ENCODE measurements around the gene PLGLB1. TPM values are rescaled to one million over a fixed set of nuclear protein-coding genes. Genes with fewer than 3 reads are reported as not detected.
"Not testable (repeated sequence)": the region's sequence is repeated elsewhere in the genome, so short reads cannot be mapped to it uniquely, and the experiment has no call there.

The PLGLB1 gene
- 1.7 TPM for polyA plus RNA-seq (2013, experiment 1 of 2; ENCODE audit: insufficient read length)
- polyA plus RNA-seq (2013, experiment 2 of 2; ENCODE audit: insufficient read length) = 1.4 TPM

- not testable (repeated sequence) for DNase-seq
Observed at GRCh38 chr2:87021744-87022143, at the start of gene PLGLB1. Gene PLGLB1 (minus strand): TSS chr2:87021844. CDS start chr2:87021783, 61 bp downstream.

GRCh38 chr2:87064305-87064704, 42.7 kb upstream of the PLGLB1 start:
- DNase-seq = not testable (repeated sequence)

DNA sequence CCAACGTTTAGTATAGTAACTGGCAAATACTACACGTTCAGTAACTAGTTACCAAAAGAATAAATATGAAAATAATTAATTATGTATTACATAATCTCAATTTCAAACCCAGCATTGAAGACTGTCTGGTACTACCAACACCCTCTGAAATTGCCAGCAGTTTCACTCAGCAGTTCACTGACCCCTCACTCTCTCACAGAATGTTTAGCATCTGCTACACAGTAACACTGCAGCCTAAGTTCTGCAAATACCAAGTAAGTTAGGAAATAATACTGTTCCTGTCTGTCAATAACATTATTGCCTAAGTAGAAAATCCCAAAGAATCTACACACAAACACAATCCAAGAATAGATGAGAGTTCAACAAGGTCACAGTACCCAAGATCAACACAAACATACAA, 41.8 kb upstream of the PLGLB1 start:
- DNase-seq = not testable (repeated sequence)

GRCh38 chr2:87061519-87061918, 39.9 kb upstream of the PLGLB1 start:
- DNase-seq = not testable (repeated sequence)

- not testable (repeated sequence) for DNase-seq
Observed at GRCh38 chr2:87057606-87058005, 36.0 kb upstream of the PLGLB1 start.

GRCh38 chr2:87056843-87057242, 35.2 kb upstream of the PLGLB1 start:
- DNase-seq = not testable (repeated sequence)

DNA sequence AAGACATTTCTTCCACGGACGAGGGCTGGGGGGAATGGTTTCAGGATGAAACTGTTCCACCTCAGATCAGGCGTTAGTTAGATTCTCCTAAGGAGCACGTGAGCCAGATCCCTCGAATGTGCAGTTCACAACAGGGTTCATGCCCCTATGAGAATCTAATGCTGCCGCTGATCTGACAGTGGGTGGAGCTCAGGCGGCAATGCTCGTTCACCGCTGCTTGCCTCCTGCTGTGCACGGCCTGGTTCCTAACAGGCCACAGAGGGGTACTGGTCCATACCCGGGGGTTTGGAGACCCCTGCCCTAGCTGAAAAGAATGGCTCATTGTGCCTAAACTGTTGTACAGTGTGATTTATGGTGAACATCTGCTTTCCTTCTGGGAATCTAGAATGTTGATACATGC, 34.8 kb upstream of the PLGLB1 start:
- DNase-seq = not testable (repeated sequence)

DNA sequence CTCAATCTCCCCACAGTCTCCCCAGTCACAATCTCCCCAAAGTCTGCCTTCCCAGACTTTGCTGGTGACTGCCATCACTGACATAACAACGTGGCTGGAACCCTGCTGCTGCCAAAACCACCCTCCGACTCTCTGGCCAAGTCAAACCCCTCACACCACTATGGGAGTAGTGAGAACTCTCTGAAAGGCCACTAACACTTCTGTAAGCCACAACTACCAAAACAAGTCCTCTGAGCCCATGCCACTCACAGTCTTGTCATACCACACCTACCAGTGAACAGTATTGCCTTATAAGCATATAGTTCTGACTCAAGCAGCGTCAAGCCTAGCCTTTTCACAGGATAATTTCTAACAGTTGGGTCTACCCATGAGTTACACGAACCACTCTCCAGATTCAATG, 32.7 kb upstream of the PLGLB1 start:
- not testable (repeated sequence) for DNase-seq

- DNase-seq = not testable (repeated sequence)
Observed at GRCh38 chr2:87041321-87041978, 19.8 kb upstream of the PLGLB1 start.

GRCh38 chr2:87028607-87029006, 7.0 kb upstream of the PLGLB1 start:
- not testable (repeated sequence) for DNase-seq

- not testable (repeated sequence) for DNase-seq
Observed at GRCh38 chr2:87026816-87027215, 5.2 kb upstream of the PLGLB1 start.

GRCh38 chr2:87025927-87026326, 4.3 kb upstream of the PLGLB1 start:
- DNase-seq = not testable (repeated sequence)

- not testable (repeated sequence) for DNase-seq
Observed at GRCh38 chr2:87023988-87024615, 2.5 kb upstream of the PLGLB1 start.

GRCh38 chr2:87021043-87021442, 601 bp downstream of the PLGLB1 start:
- DNase-seq = not testable (repeated sequence)

GRCh38 chr2:87019053-87019452, 2.6 kb downstream of the PLGLB1 start:
- DNase-seq = not testable (repeated sequence)

DNA sequence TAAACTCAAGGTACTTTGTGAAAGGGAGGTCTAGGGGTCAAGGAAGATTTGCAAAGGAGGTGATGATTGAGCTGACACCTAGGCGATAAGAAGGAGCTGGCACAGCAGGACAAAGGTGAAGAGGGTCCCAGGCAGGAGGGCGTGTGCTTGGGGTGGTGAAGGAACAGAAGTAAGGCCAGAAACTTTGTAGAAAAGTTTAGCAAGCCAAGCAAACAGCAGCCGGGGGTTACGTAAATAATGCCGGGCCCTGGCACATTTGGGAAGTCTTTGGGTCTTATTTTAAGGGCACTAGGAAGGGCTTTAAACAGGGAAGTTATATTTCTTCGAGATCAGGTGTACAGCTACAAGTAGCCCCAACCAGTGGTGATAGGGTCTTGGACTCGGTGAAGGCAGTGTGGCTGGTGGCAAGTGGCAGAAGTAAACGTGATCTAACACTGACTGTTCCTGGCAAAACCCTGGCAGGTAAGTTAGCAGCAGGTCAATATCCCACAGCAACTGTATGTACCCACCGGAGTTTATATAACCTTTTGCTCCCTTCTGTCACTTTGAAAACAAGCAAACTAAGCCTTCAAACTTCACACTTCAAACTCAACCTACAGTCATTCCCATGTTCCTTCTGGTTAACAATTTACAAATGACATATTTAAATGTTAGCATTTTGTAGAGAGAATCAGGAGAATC, 7.0 kb downstream of the PLGLB1 start:
- DNase-seq = not testable (repeated sequence)

DNA sequence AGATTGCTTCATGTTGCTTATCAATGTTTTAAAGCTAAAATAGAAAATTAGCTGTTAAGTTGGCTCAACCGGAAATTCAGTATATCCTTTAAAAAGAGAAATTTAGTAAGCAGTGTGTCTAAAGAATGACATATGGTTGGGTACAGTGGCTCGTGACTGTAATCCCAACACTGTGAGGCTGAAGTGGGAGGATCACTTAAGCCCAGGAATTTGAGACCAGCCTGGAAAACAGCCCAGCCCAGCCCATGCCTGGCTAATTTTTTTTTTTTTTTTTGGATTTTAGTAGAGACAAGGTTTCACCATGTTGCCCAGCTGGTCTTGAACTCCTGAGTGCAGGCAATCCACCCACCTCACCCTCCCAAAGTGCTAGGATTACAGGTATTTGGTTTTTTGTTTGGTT, 17.2 kb downstream of the PLGLB1 start:
- DNase-seq = not testable (repeated sequence)

Data from fibroblast of skin of scalp (primary cell).